Peyer's patch (tissue), 4 donors: Measurements from ENCODE around the gene TNNT3.

Experiments used
- CTCF ChIP-seq, 6 experiments: fragments of 450-650 bp in 4 of 6; fragments of 200-600 bp in 2 of 6; sonication (generic) in 1 of 6; IDR thresholded peaks; one replicate each; pipeline ENCODE4 v1.5.1; 2017 to 2019; ENCODE audit warnings: antibody characterized with exemption in 6 of 6, mild to moderate bottlenecking in 3 of 6, moderate library complexity in 1 of 6
- POLR2A ChIP-seq, 2 donors: fragments of 450-650 bp; IDR thresholded peaks; one replicate each; pipeline ENCODE4 v1.5.1; 2017; ENCODE audit warnings: antibody characterized with exemption in 2 of 2, mild to moderate bottlenecking in 2 of 2, moderate library complexity in 2 of 2

GRCh38 chr11:1947592-1948237 lies 28.2 kb downstream of the TNNT3 start:
- TF ChIP-seq POLR2A (IDR thresholded peaks at IDR 0.05) (no peak), CTCF (IDR thresholded peaks at IDR 0.05) (no peak)
